GM21367 (cell line): Measurements from ENCODE around the gene DDR2.

Source experiments
- ATAC-seq: cut with Tn5 transposase; IDR thresholded peaks from one replicate; pipeline ENCODE4 v1.9.1; 2021; ENCODE audit not compliant: unreplicated experiment

The DDR2 gene

DNA sequence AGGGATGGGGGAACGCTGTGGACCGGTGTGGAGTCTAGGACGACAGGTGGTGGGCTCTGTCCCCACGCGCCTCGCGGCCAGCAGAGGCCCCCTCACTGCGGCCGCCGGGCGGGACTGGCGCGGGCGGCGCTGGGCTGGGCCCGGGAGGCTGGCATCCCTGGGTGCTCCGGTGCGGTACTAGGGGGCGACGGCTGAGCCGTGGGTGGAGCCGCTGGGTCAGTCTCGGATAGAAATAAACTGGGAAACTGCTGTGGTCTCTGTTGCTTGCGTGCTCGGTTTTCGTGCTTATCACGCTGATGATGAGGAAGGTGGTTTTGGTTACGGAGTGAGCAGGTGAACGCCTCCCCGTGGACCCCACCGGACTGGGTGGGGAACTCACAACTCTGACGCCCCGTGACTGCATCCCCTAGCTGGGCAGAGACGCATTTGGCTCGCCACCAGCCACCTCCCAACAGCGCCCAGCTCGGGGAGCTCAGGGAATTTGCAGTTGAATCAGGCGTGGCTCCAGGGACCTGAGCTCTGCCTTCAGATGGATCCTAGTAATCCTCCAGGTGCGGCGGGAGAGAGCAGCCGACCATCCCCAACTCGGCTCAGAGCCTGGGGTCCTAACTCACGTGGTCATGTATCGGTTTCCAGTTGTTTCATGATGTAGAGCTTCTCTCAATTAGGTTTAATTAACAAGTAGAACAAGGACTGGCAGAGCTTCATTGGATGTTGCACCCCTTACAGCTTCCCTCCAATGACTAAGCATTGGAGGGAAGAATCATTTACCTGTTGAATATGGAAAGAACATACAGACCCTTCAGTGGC is 190.3 kb downstream of the DDR2 start:
- ATAC-seq: no peak

DNA sequence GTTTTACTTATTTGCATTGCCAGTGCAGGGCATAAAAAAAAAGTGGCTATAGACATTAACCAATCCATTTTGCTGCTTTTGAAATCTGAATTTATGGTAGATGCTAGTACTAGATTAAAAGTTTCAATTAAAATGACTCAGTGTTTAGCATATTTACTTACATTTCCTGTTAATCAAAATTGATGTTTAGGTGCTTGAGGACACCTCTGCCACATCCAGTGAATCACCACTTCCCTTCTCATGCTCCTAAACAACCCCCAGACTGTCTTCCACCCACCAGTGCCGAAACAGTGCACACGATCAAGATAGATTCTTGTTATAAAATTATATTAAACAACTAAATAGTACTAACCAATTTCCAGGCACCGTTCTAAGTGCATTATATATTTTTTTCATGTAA is 191.0 kb downstream of the DDR2 start:
- no peak for ATAC-seq

- no peak for ATAC-seq
Observed at GRCh38 chr1:162823771-162824525, 191.7 kb downstream of the DDR2 start.

DNA sequence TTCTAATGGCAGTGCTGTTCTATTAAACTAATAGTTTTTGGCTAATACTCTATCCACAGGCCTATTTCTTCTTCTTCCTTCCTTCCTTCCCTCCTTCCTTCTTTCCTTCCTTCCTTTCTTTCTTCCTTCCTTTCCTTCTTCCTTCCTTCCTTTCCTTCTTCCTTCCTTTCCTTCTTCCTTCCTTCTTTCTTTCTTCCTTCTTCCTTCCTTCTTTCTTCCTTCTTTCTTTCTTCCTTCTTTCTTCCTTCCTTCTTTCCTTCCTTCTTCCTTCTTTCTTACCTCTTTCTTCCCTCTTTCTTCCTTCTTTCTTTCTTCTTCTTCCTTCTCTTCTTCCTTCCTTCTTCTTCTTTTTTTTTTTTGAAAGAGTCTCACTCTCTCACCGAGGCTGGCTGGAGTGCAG is 197.0 kb downstream of the DDR2 start:
- ATAC-seq: no peak

GRCh38 chr1:162832470-162832869 is 200.2 kb downstream of the DDR2 start:
- no peak for ATAC-seq

DNA sequence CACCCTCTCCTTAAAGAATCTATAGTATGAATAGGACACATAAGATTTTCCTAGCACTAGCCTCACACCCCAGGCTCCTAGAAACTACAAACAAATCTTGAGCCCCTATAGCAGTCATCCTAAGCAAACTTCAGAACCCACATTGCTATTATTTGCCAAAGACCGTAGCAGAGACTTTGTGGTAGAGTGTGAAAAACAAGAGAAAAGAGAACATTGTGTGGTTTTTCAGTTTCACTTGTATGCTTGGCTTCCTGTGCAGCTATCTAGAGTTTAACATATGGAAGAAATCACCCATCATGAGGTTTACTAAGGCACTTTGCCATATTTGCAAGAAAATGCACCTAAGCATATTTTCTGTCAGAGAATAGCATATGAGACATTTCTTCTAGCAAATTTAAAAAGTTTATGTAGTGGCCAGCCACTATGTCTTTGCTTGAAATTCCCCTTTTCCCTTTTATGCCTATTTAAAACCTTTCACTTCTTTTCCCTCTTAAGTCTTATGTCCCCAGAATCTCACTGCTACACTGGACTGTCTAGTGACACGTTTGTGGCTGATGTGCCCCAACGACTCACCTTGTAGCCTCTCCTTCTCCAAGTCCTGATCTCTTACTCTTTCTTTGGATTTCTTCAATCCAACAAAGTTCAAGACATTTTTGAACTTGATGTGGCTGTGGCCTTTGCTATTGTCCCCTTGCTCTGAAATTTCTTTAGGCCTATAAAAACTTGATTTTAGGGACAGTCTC is 203.1 kb downstream of the DDR2 start:
- peak; percentile 93 for ATAC-seq
